PC-3 (cell line): ENCODE results near the gene ERVK3-1. TPM values are rescaled to one million over a fixed set of nuclear protein-coding genes. Genes with fewer than 3 reads are reported as not detected.

Experiments used
- ATAC-seq: fragments of 200-7000 bp; cut with Tn5 transposase; 2 replicates; pipeline ENCODE4 v1.9.1; 2020; ENCODE audit warnings: mild to moderate bottlenecking, moderate library complexity
- BruUV-seq: library from RNA; stranded (reverse); fragments of 400-500 nt; replicated peaks from 2 replicates; lab custom pipeline; 2021; lab: Mats Ljungman, UMichigan
- CTCF ChIA-PET: fragments of 300-600 bp; sonication (Branson Sonifier 250); formaldehyde crosslinking; loops from one replicate; lab custom pipeline; 2022; ENCODE audit warnings: antibody characterized with exemption; lab: Charles Lee
- POLR2A ChIA-PET: fragments of 300-600 bp; sonication (Branson Sonifier 250); formaldehyde crosslinking; loops from one replicate; lab custom pipeline; 2022; ENCODE audit warnings: antibody characterized with exemption; ENCODE audit not compliant: unreplicated experiment; lab: Charles Lee
- DNase-seq: peaks from one replicate; pipeline ENCODE4 v3.0.0-alpha.2; 2015
- H2AFZ ChIP-seq: fragments of 300-600 bp; sonication (generic); 2 replicates; pipeline ENCODE4 v1.6.0; 2016; ENCODE audit warnings: antibody characterized with exemption, low read length
- H3F3A ChIP-seq: fragments of 300-600 bp; sonication (generic); one replicate; pipeline ENCODE4 v1.6.0; 2017; ENCODE audit warnings: antibody characterized with exemption, low read length, control low read depth, mild to moderate bottlenecking; ENCODE audit not compliant: unreplicated experiment
- H3K27ac ChIP-seq: fragments of 300-600 bp; sonication (generic); 2 replicates; pipeline ENCODE4 v1.5.1; 2016; ENCODE audit warnings: mild to moderate bottlenecking, low read length
- H3K27me3 ChIP-seq: fragments of 300-600 bp; sonication (generic); 2 replicates; pipeline ENCODE4 v1.6.1; 2016; ENCODE audit warnings: low read length, mixed read lengths
- H3K36me3 ChIP-seq: fragments of 300-600 bp; sonication (generic); 2 replicates; pipeline ENCODE4 v1.6.1; 2016; ENCODE audit warnings: low read depth, mixed run types, low read length, mixed read lengths
- H3K4me1 ChIP-seq: fragments of 300-600 bp; sonication (generic); 2 replicates; pipeline ENCODE4 v1.5.1; 2016; ENCODE audit warnings: low read length; ENCODE audit not compliant: insufficient read depth
- H3K4me2 ChIP-seq: fragments of 300-600 bp; sonication (generic); 2 replicates; pipeline ENCODE4 v1.6.0; 2016; ENCODE audit warnings: low read length
- H3K4me3 ChIP-seq: fragments of 300-600 bp; sonication (generic); 2 replicates; pipeline ENCODE4 v1.5.1; 2016; ENCODE audit warnings: mild to moderate bottlenecking, low read length, mixed read lengths
- H3K79me2 ChIP-seq: fragments of 300-600 bp; sonication (generic); 2 replicates; pipeline ENCODE4 v1.6.1; 2017; ENCODE audit warnings: low read length, mixed read lengths
- H3K9ac ChIP-seq: fragments of 300-600 bp; sonication (generic); 2 replicates; pipeline ENCODE4 v1.6.0; 2016; ENCODE audit warnings: mild to moderate bottlenecking, low read length
- H3K9me2 ChIP-seq: fragments of 300-600 bp; sonication (generic); replicated peaks from 2 replicates; pipeline ENCODE4 v1.6.1; 2016; ENCODE audit warnings: mixed run types, low read length, mixed read lengths
- H3K9me3 ChIP-seq: fragments of 300-600 bp; sonication (generic); 2 replicates; pipeline ENCODE4 v1.6.1; 2016; ENCODE audit warnings: low read length, mixed read lengths
- H4K20me1 ChIP-seq: fragments of 300-600 bp; sonication (generic); 2 replicates; pipeline ENCODE4 v1.6.1; 2016; ENCODE audit warnings: low read length, mixed read lengths
- CTCF ChIP-seq: fragments of 300-600 bp; sonication (generic); conservative IDR thresholded peaks from 2 replicates; pipeline ENCODE4 v1.5.1; 2017; ENCODE audit warnings: antibody characterized with exemption, low read depth, mild to moderate bottlenecking, low read length
- EZH2 ChIP-seq: fragments of 300-600 bp; sonication (generic); IDR thresholded peaks from one replicate; pipeline ENCODE4 v1.6.1; 2017; ENCODE audit warnings: antibody characterized with exemption, mild to moderate bottlenecking, low read length; ENCODE audit not compliant: unreplicated experiment
- EZH2phosphoT487 ChIP-seq: fragments of 300-600 bp; sonication (generic); IDR thresholded peaks from 2 replicates; pipeline ENCODE4 v1.6.1; 2018; ENCODE audit warnings: mild to moderate bottlenecking, antibody characterized with exemption, low read length, borderline replicate concordance
- intact Hi-C: fragments of 100-400 bp; cut with micrococcal nuclease; formaldehyde crosslinking; loops from 2 replicates; pipeline ENCODE4 v1.9.0; 2023
- microRNA-seq: library from miRNA; unstranded; fragments of <30 nt; microRNA quantifications from one replicate; pipeline ENCODE4 v1.1.0, GENCODE V29; 2020; ENCODE audit not compliant: unreplicated experiment
- total RNA-seq: library from RNA; depleted of rRNA; stranded (reverse); fragments of >200 nt; gene quantifications from 2 replicates; pipeline ENCODE4 v1.2.3, GENCODE V29; 2014; rRNA removed

ERVK3-1 gene
- total RNA-seq, 1 experiment from 2014 or later, result 104 TPM

DNA sequence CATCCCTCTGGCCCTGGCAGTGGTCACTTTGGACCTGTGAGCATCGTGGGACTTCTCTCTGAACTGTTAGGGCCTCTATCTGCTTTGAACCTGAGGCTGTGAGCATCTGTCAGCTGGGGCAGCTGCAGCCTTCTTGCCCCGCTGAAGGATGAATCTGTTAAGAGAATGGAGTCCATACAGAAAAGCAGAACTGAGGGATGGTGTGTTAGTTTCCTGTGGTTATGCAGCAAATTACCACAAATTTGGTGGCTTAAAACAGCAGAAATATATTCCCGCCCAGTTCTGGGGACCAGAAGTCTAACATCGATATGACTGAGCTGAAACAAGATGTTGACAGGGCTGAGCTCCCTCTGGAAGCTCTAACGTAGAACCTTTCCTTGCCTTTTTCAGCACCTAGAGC, 59.0 kb downstream of the ERVK3-1 start:
- ATAC-seq (no peak), DNase-seq (no peak)
- Histone ChIP-seq H3K4me1 (peaks cover 9% of the 10 kb centered on the region), H2AFZ (no peak overlapping the region), H3K9me2 (no peaks in the 10 kb centered on the region), H3K27me3 (no peaks in the 10 kb centered on the region), H3K9me3 (no peaks in the 10 kb centered on the region), H3K4me3 (no peak overlapping the region), H3K27ac (no peak overlapping the region), H4K20me1 (no peaks in the 10 kb centered on the region), H3F3A (no peaks in the 10 kb centered on the region), H3K36me3 (no peaks in the 10 kb centered on the region), H3K79me2 (0 out of 2 replicates have a peak, but pooled peaks cover 8% of the 10 kb centered on the region), H3K9ac (no peak overlapping the region), H3K4me2 (no peak overlapping the region)
- intact Hi-C loops, result no loop called here
- BruUV-seq, result no TSS peak
- ChIA-PET CTCF (interaction anchor here (0.7 kb wide), 1 partner anchor 90 kb away, joined by 8 read pairs; no protein-coding TSS in a partner anchor), POLR2A (interaction anchor here (0.6 kb wide), 1 partner anchor 975 kb away, joined by 3 read pairs; no protein-coding TSS in a partner anchor)
- TF ChIP-seq EZH2 (no peak), CTCF (no peak), EZH2phosphoT487 (no peak)

Small RNA genes lying within 50 kb of the gene (microRNA-seq; reads per million reads assigned to microRNA genes)
- not detected for gene MIR6806

Other genes starting within 250 kb of the ERVK3-1 start
- not detected in 2 replicates for gene ZNF135, start 246.1 kb upstream of the ERVK3-1 start, total RNA-seq
- 0.66 and 1.7 TPM in 2 replicates for gene ZSCAN18, start 207.1 kb upstream of the ERVK3-1 start, total RNA-seq
- gene ZNF329, start 154.6 kb upstream of the ERVK3-1 start, total RNA-seq, result 8.2 and 10.5 TPM in 2 replicates
- 15.4 and 16.1 TPM in 2 replicates for gene ZNF274, start 122.3 kb upstream of the ERVK3-1 start, total RNA-seq
- 73.7 and 115 TPM in 2 replicates for gene ZNF544, start 76.5 kb upstream of the ERVK3-1 start, total RNA-seq
- 7.3 and 7.9 TPM in 2 replicates for gene ZNF8, start 26.4 kb upstream of the ERVK3-1 start, total RNA-seq
- gene ZSCAN22, start 21.6 kb downstream of the ERVK3-1 start, total RNA-seq, result 4.0 and 4.3 TPM in 2 replicates
- 0.92 and 1.9 TPM in 2 replicates for gene A1BG, start 48.1 kb downstream of the ERVK3-1 start, total RNA-seq
- gene ZNF497, start 57.4 kb downstream of the ERVK3-1 start, total RNA-seq, result 2.2 and 4.0 TPM in 2 replicates
- 9.5 and 12.6 TPM in 2 replicates for gene ZNF837, start 75.7 kb downstream of the ERVK3-1 start, total RNA-seq
- 3,515 and 3,776 TPM in 2 replicates for gene RPS5, start 81.9 kb downstream of the ERVK3-1 start, total RNA-seq
- 2.2 TPM in 1 of 2 replicates, not detected in the other for gene RNF225, start 90.3 kb downstream of the ERVK3-1 start, total RNA-seq
- 49.2 and 73.8 TPM in 2 replicates for gene ZNF584, start 103.3 kb downstream of the ERVK3-1 start, total RNA-seq
- gene ZNF132, start 134.8 kb downstream of the ERVK3-1 start, total RNA-seq, result not detected in 2 replicates
- gene ZNF324B, start 146.2 kb downstream of the ERVK3-1 start, total RNA-seq, result 11.2 and 12.8 TPM in 2 replicates
- gene ZNF324, start 161.7 kb downstream of the ERVK3-1 start, total RNA-seq, result 14.8 and 15.9 TPM in 2 replicates
- 8.9 and 13.4 TPM in 2 replicates for gene ZNF446, start 171.0 kb downstream of the ERVK3-1 start, total RNA-seq
- 56.2 and 56.8 TPM in 2 replicates for gene SLC27A5, start 206.6 kb downstream of the ERVK3-1 start, total RNA-seq
- 14.0 and 19.1 TPM in 2 replicates for gene ZBTB45, start 214.4 kb downstream of the ERVK3-1 start, total RNA-seq
- gene TRIM28, start 238.7 kb downstream of the ERVK3-1 start, total RNA-seq, result 1,169 and 1,653 TPM in 2 replicates
- 220 and 264 TPM in 2 replicates for gene CHMP2A, start 249.7 kb downstream of the ERVK3-1 start, total RNA-seq